Measurements from ENCODE around the gene EFCAB6. TPM values are rescaled to one million over a fixed set of nuclear protein-coding genes. Genes with fewer than 3 reads are reported as not detected.

EFCAB6 gene
- total and polyA plus RNA-seq, 2 of the 13 experiments (the other 11 are each of a cell fraction or from before 2014, with no cell fraction given): not detected

GRCh38 chr22:43482318-43482625, 329.8 kb downstream of the EFCAB6 start:
- in situ Hi-C loops (cut with HindIII; ENCODE audit: extremely low pct_ligation_motif_present, low pct_unique_long_range_greater_than_20kb) (loop anchor here (5.0 kb wide), 1 partner anchor 95 kb away; no protein-coding TSS in a partner anchor), intact Hi-C loops (cut with micrococcal nuclease; ENCODE audit: unreplicated experiment) (no loop called here)
- CTCF ChIA-PET (ENCODE audit: low intra/inter-chr PET ratio, low total read pairs): interaction anchor here (2.8 kb wide), 1 partner anchor 94 kb away, joined by 11 read pairs; no protein-coding TSS in a partner anchor

More at GRCh38 chr22:43482318-43482625, 329.8 kb downstream of the EFCAB6 start:
- POLR2A ChIA-PET: no interaction called here
- Histone ChIP-seq H3K9me3 (ENCODE audit: low read length) (no peaks in the 10 kb centered on the region), H3K9ac (ENCODE audit: insufficient read depth, low read depth, low read length) (no peak overlapping the region), H2AFZ (ENCODE audit: low read length) (no peak overlapping the region), H3K4me1 (ENCODE audit: insufficient read depth, low read length) (no peaks in the 10 kb centered on the region), H3K36me3 (replicated peaks in 1 of 2; ENCODE audit: control insufficient read depth in 1 of 2, insufficient read depth in 2 of 2, low read length in 2 of 2) (no peaks in the 10 kb centered on the region), H3K4me3 (replicated peaks in 1 of 3; ENCODE audit: insufficient read depth in 1 of 3, low read depth in 2 of 3, low read length in 3 of 3) (no peak overlapping the region), H3K4me2 (ENCODE audit: low read depth, low read length) (no peak overlapping the region), H3K79me2 (ENCODE audit: insufficient read depth, low read length) (no peaks in the 10 kb centered on the region), H4K20me1 (ENCODE audit: insufficient read depth, low read length) (no peaks in the 10 kb centered on the region), H3K27ac (ENCODE audit: extremely low read length, insufficient read depth, low read length) (no peak overlapping the region), H3K27me3 (ENCODE audit: control insufficient read depth in 1 of 2, insufficient read depth in 2 of 2, low read length in 2 of 2) (peaks cover 0 to 6% of the 10 kb centered on the region in 2 experiments; a peak in 3 of 5 replicates)
- ATAC-seq (no peak), FAIRE-seq (no peak), DNase-seq (ENCODE audit: low spot score) (no peak)
- no TSS peak for BruUV-seq (replicated peaks)
- 64% methylated on average over 7 of the region's 8 CpGs for WGBS (ENCODE audit: low lambda C conversion rate)
- no peak for TF ChIP-seq TP53 (CRISPR knock-in tag; conservative IDR thresholded peaks at IDR 0.05)
- no peak for TF ChIP-seq RNF2 (conservative IDR thresholded peaks at IDR 0.05; ENCODE audit: low read depth)
- no peak for TF ChIP-seq SUZ12 (IDR thresholded peaks at IDR 0.05; ENCODE audit: low read depth, low read length)
- TF ChIP-seq ZKSCAN5 (CRISPR knock-in tag; IDR thresholded peaks at IDR 0.05): no peak
- no peak for TF ChIP-seq HHEX (CRISPR knock-in tag; IDR thresholded peaks at IDR 0.05)
- TF ChIP-seq ZNF10 (CRISPR knock-in tag; IDR thresholded peaks at IDR 0.05; ENCODE audit: borderline replicate concordance, low read depth): no peak
- TF ChIP-seq TCF7L2 (IDR thresholded peaks at IDR 0.05; ENCODE audit: low read depth, low read length): no peak
- TF ChIP-seq, protein P1, sequence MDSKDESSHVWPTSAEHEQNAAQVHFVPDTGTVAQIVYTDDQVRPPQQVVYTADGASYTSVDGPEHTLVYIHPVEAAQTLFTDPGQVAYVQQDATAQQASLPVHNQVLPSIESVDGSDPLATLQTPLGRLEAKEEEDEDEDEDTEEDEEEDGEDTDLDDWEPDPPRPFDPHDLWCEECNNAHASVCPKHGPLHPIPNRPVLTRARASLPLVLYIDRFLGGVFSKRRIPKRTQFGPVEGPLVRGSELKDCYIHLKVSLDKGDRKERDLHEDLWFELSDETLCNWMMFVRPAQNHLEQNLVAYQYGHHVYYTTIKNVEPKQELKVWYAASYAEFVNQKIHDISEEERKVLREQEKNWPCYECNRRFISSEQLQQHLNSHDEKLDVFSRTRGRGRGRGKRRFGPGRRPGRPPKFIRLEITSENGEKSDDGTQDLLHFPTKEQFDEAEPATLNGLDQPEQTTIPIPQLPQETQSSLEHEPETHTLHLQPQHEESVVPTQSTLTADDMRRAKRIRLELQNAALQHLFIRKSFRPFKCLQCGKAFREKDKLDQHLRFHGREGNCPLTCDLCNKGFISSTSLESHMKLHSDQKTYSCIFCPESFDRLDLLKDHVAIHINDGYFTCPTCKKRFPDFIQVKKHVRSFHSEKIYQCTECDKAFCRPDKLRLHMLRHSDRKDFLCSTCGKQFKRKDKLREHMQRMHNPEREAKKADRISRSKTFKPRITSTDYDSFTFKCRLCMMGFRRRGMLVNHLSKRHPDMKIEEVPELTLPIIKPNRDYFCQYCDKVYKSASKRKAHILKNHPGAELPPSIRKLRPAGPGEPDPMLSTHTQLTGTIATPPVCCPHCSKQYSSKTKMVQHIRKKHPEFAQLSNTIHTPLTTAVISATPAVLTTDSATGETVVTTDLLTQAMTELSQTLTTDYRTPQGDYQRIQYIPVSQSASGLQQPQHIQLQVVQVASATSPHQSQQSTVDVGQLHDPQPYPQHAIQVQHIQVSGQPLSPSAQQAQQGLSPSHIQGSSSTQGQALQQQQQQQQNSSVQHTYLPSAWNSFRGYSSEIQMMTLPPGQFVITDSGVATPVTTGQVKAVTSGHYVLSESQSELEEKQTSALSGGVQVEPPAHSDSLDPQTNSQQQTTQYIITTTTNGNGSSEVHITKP (CRISPR knock-in tag; IDR thresholded peaks at IDR 0.05; ENCODE audit: low read depth): no peak
- TF ChIP-seq ZNF367 (CRISPR knock-in tag; IDR thresholded peaks at IDR 0.05; ENCODE audit: borderline replicate concordance): no peak

All from HepG2 (cell line).